Stomach (tissue), 4 donors: ENCODE measurements around the gene CXCL1.

Experiments used
- CTCF ChIP-seq, 7 experiments: fragments of 450-650 bp in 4 of 7; fragments of 200-600 bp in 3 of 7; sonication (generic) in 3 of 7; IDR thresholded peaks; one replicate each; pipeline ENCODE4 v1.5.1; 2016 to 2019; ENCODE audit warnings: antibody characterized with exemption in 7 of 7, control low read depth in 2 of 7, mild to moderate bottlenecking in 1 of 7
- EP300 ChIP-seq: sonication (generic); formaldehyde crosslinking; IDR thresholded peaks from one replicate; pipeline ENCODE4 v1.6.1; 2017; ENCODE audit warnings: antibody characterized with exemption
- POLR2A ChIP-seq, 4 donors: fragments of 450-650 bp; IDR thresholded peaks; one replicate each; pipeline ENCODE4 v1.6.1; 2016; ENCODE audit warnings: antibody characterized with exemption in 4 of 4, control low read depth in 2 of 4, mild to moderate bottlenecking in 1 of 4, moderate library complexity in 1 of 4
- POLR2AphosphoS5 ChIP-seq, 3 donors: sonication (generic); formaldehyde crosslinking; IDR thresholded peaks; one replicate each; pipeline ENCODE4 v1.6.1; 2016; ENCODE audit warnings: antibody characterized with exemption in 3 of 3

GRCh38 chr4:73871511-73872310 lies 2.5 kb downstream of the CXCL1 start:
- no peak for TF ChIP-seq CTCF (IDR thresholded peaks at IDR 0.05)
- no peak for TF ChIP-seq POLR2A (IDR thresholded peaks at IDR 0.05)
- no peak for TF ChIP-seq POLR2AphosphoS5 (IDR thresholded peaks at IDR 0.05)
- TF ChIP-seq EP300 = no peak
